ENCODE results near the gene MED13L.
"Not testable (repeated sequence)": the region's sequence is repeated elsewhere in the genome, so short reads cannot be mapped to it uniquely, and the experiment has no call there.

Gene MED13L

GRCh38 chr12:116303929-116304328 is 26.4 kb upstream of the MED13L start:
- no peak for DNase-seq (ENCODE audit: low read depth in 2 of 3, low spot score in 1 of 3)

GRCh38 chr12:116303066-116303465 is 25.6 kb upstream of the MED13L start:
- no peak for DNase-seq (ENCODE audit: low read depth in 2 of 3, low spot score in 1 of 3)

GRCh38 chr12:116302166-116303058 is 24.9 kb upstream of the MED13L start:
- no peak for DNase-seq (ENCODE audit: low read depth in 2 of 3, low spot score in 1 of 3)

GRCh38 chr12:116301621-116302020 is 24.1 kb upstream of the MED13L start:
- no peak for DNase-seq (ENCODE audit: low read depth in 2 of 3, low spot score in 1 of 3)

- no peak for DNase-seq (ENCODE audit: low read depth in 2 of 3, low spot score in 1 of 3)
Measured at GRCh38 chr12:116299665-116300328, 22.3 kb upstream of the MED13L start.

- no peak for DNase-seq (ENCODE audit: low read depth in 2 of 3, low spot score in 1 of 3)
Measured at GRCh38 chr12:116299064-116299463, 21.6 kb upstream of the MED13L start.

GRCh38 chr12:116298578-116298977 is 21.1 kb upstream of the MED13L start:
- DNase-seq (ENCODE audit: low read depth in 2 of 3, low spot score in 1 of 3) = no peak

GRCh38 chr12:116297224-116297834 is 19.8 kb upstream of the MED13L start:
- no peak for DNase-seq (ENCODE audit: low read depth in 2 of 3, low spot score in 1 of 3)

- DNase-seq (ENCODE audit: low read depth in 2 of 3, low spot score in 1 of 3) = no peak
Measured at GRCh38 chr12:116295327-116296263, 18.1 kb upstream of the MED13L start.

- DNase-seq (ENCODE audit: low read depth in 2 of 3, low spot score in 1 of 3) = no peak
Measured at GRCh38 chr12:116294454-116295165, 17.1 kb upstream of the MED13L start.

GRCh38 chr12:116293687-116294453 is 16.4 kb upstream of the MED13L start:
- no peak for DNase-seq (ENCODE audit: low read depth in 2 of 3, low spot score in 1 of 3)

GRCh38 chr12:116291218-116291617 is 13.7 kb upstream of the MED13L start:
- DNase-seq (ENCODE audit: low read depth in 2 of 3, low spot score in 1 of 3) = no peak

GRCh38 chr12:116288735-116289134 is 11.2 kb upstream of the MED13L start:
- no peak for DNase-seq (ENCODE audit: low read depth in 2 of 3, low spot score in 1 of 3)

GRCh38 chr12:116287842-116288301 is 10.4 kb upstream of the MED13L start:
- DNase-seq (ENCODE audit: low read depth in 2 of 3, low spot score in 1 of 3) = no peak

GRCh38 chr12:116284396-116284795 is 6.9 kb upstream of the MED13L start:
- DNase-seq (ENCODE audit: low read depth in 2 of 3, low spot score in 1 of 3) = no peak

GRCh38 chr12:116283881-116284280 is 6.4 kb upstream of the MED13L start:
- not testable (repeated sequence) for DNase-seq (ENCODE audit: low read depth in 2 of 3, low spot score in 1 of 3)

- no peak for DNase-seq (ENCODE audit: low read depth in 2 of 3, low spot score in 1 of 3)
Measured at GRCh38 chr12:116282371-116283286, 5.1 kb upstream of the MED13L start.

- DNase-seq (ENCODE audit: low read depth in 2 of 3, low spot score in 1 of 3) = no peak
Measured at GRCh38 chr12:116280595-116281290, 3.2 kb upstream of the MED13L start.

Data from stimulated activated CD4-positive, alpha-beta T cell treated with anti-CD3 and anti-CD28 coated beads, Interleukin-12 subunit alpha, Interleukin-12 subunit beta, amount 100 ng/mL, for 48 hours (primary cell).